SKM-1 treated with dmso at 0.1 percent for 144 hours (cell line): Measurements from ENCODE around the gene SKIC3.

Experiments
- DNase-seq: peaks from one replicate; lab custom pipeline; 2025; ENCODE audit not compliant: unreplicated experiment; lab: John Stamatoyannopoulos, UW

The SKIC3 gene

GRCh38 chr5:95554647-95555548 is at the start of gene SKIC3, which contains the start of gene ARSK:
Gene SKIC3 (minus strand): TSS chr5:95554977. CDS start chr5:95547150, 7,827 bp downstream.
Gene ARSK (plus strand): TSS chr5:95555101. CDS start chr5:95555279, 178 bp downstream.
- DNase-seq = peak; percentile 97

- no peak for DNase-seq
Measured at GRCh38 chr5:95600557-95600956, 45.8 kb upstream of the SKIC3 start.

- DNase-seq = no peak
Measured at GRCh38 chr5:95599252-95599651, 44.5 kb upstream of the SKIC3 start.

- DNase-seq = no peak
Measured at GRCh38 chr5:95595289-95595931, 40.6 kb upstream of the SKIC3 start.

GRCh38 chr5:95591490-95591901 is 36.7 kb upstream of the SKIC3 start:
- DNase-seq = no peak

GRCh38 chr5:95590880-95591279 is 36.1 kb upstream of the SKIC3 start:
- DNase-seq = no peak

GRCh38 chr5:95583992-95584391 is 29.2 kb upstream of the SKIC3 start:
- no peak for DNase-seq

- DNase-seq = no peak
Measured at GRCh38 chr5:95581576-95581975, 26.8 kb upstream of the SKIC3 start.

GRCh38 chr5:95572016-95572415 is 17.2 kb upstream of the SKIC3 start:
- no peak for DNase-seq

GRCh38 chr5:95565280-95565920 is 10.6 kb upstream of the SKIC3 start:
- DNase-seq = no peak

GRCh38 chr5:95564450-95564849 is 9.7 kb upstream of the SKIC3 start:
- DNase-seq = no peak

GRCh38 chr5:95563367-95563766 is 8.6 kb upstream of the SKIC3 start:
- DNase-seq = no peak

GRCh38 chr5:95562282-95562681 is 7.5 kb upstream of the SKIC3 start:
- DNase-seq = no peak

- no peak for DNase-seq
Measured at GRCh38 chr5:95557841-95558240, 3.1 kb upstream of the SKIC3 start.

GRCh38 chr5:95555553-95555952 is 776 bp upstream of the SKIC3 start:
- no peak for DNase-seq

- DNase-seq = no peak
Measured at GRCh38 chr5:95554331-95554646, 488 bp downstream of the SKIC3 start.

- no peak for DNase-seq
Measured at GRCh38 chr5:95549030-95549429, 5.7 kb downstream of the SKIC3 start.

- DNase-seq = no peak
Measured at GRCh38 chr5:95543017-95543705, 11.6 kb downstream of the SKIC3 start.

GRCh38 chr5:95537501-95537900 is 17.3 kb downstream of the SKIC3 start:
- no peak for DNase-seq

GRCh38 chr5:95533761-95534160 is 21.0 kb downstream of the SKIC3 start:
- no peak for DNase-seq

- DNase-seq = no peak
Measured at GRCh38 chr5:95533106-95533505, 21.7 kb downstream of the SKIC3 start.
